ENCODE results near the gene SHC3. TPM values are rescaled to one million over a fixed set of nuclear protein-coding genes. Genes with fewer than 3 reads are reported as not detected.
A peak's percentile ranks its signal among the peaks of the same experiment; 100 is the strongest.

SHC3 gene
- total and polyA plus RNA-seq, 12 donors = 5.6 to 56.7 (median 20.9) TPM

DNA sequence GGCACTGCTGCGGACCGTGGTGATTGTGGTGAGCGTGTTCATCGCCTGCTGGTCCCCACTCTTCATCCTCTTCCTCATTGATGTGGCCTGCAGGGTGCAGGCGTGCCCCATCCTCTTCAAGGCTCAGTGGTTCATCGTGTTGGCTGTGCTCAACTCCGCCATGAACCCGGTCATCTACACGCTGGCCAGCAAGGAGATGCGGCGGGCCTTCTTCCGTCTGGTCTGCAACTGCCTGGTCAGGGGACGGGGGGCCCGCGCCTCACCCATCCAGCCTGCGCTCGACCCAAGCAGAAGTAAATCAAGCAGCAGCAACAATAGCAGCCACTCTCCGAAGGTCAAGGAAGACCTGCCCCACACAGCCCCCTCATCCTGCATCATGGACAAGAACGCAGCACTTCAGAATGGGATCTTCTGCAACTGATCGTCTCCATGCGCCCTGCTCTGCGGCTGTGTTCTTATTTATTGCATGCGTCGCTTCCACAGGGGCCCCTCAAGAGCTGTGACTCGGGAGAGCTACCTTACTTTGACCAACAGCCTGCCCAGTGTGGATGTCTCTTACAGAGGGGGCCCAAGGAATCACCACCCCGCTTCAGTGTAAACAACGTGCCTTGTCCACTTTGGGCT, 176.6 kb downstream of the SHC3 start:
- Histone ChIP-seq H3K36me3 (replicated peaks in 1 of 2) (no peaks in the 10 kb centered on the region), H3K9me3 (replicated peaks in 1 of 3) (no peaks in the 10 kb centered on the region), H3K4me1 (replicated peaks in 1 of 2) (peaks cover 5 to 46% of the 10 kb centered on the region in 2 donors), H3K27me3 (no peaks in the 10 kb centered on the region), H3K4me3 (no peak overlapping the region), H3K27ac (peak overlapping the region in 1 of 5 donors; percentile 68)
- TF ChIP-seq POLR2A (IDR thresholded peaks at IDR 0.05) = no peak
- TF ChIP-seq, protein P1, sequence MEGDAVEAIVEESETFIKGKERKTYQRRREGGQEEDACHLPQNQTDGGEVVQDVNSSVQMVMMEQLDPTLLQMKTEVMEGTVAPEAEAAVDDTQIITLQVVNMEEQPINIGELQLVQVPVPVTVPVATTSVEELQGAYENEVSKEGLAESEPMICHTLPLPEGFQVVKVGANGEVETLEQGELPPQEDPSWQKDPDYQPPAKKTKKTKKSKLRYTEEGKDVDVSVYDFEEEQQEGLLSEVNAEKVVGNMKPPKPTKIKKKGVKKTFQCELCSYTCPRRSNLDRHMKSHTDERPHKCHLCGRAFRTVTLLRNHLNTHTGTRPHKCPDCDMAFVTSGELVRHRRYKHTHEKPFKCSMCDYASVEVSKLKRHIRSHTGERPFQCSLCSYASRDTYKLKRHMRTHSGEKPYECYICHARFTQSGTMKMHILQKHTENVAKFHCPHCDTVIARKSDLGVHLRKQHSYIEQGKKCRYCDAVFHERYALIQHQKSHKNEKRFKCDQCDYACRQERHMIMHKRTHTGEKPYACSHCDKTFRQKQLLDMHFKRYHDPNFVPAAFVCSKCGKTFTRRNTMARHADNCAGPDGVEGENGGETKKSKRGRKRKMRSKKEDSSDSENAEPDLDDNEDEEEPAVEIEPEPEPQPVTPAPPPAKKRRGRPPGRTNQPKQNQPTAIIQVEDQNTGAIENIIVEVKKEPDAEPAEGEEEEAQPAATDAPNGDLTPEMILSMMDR (IDR thresholded peaks at IDR 0.05) = no peak
- 91 to 94% (median 93%) methylated on average over 26 to 27 of the region's 27 CpGs for WGBS, 4 donors
- DNase-seq = no peak
- intact Hi-C loops (cut with DNase I) = loop anchor here (2.0 to 5.0 kb wide), 2 partner anchors 405 to 410 kb away; no protein-coding TSS in a partner anchor

DNA sequence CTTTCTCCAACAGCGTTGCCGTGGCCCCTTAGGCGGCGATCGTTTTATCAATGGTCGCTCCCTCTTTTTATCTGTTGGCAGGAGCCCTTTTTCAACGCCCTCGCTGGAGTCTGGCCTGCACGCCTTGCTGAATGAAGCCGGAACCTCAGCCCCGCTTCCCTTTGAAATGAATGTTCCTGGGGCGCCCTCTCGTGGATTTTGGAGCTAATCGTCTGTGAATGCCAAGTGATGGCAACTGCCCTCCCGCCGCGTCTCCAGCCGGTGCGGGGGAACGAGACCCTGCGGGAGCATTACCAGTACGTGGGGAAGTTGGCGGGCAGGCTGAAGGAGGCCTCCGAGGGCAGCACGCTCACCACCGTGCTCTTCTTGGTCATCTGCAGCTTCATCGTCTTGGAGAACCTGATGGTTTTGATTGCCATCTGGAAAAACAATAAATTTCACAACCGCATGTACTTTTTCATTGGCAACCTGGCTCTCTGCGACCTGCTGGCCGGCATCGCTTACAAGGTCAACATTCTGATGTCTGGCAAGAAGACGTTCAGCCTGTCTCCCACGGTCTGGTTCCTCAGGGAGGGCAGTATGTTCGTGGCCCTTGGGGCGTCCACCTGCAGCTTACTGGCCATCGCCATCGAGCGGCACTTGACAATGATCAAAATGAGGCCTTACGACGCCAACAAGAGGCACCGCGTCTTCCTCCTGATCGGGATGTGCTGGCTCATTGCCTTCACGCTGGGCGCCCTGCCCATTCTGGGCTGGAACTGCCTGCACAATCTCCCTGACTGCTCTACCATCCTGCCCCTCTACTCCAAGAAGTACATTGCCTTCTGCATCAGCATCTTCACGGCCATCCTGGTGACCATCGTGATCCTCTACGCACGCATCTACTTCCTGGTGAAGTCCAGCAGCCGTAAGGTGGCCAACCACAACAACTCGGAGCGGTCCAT, 177.4 kb downstream of the SHC3 start:
- peak; percentile 89 to 97 (median 94) for DNase-seq

DNA sequence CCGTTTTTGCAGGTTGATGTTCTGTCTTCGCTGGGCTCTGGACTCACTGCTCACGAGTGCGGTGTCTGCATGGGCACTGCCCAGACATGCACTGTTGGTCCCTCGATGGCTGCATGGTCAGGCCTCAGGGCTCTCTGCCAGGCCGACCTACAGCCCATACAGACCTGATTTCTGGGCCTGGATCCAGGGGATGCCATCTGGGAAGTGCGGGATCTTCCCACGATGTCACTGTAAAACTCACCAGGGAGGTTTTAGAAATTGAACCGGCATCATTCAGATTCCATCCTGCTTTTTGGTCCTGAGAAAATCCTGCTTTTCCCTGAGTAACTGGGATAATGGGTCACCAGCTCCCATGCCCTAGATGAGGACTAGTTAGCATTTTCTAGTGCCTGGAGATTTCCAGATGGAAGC, 178.2 kb downstream of the SHC3 start:
- Histone ChIP-seq H3K27ac (peak overlapping the region in 3 of 5 donors; percentile 34 to 69 (median 68)), H3K9me3 (replicated peaks in 1 of 3) (no peaks in the 10 kb centered on the region), H3K36me3 (replicated peaks in 1 of 2) (peaks cover 0 to 4% of the 10 kb centered on the region in 2 donors), H3K27me3 (no peaks in the 10 kb centered on the region), H3K4me3 (no peak overlapping the region), H3K4me1 (replicated peaks in 1 of 2) (peaks cover 5 to 46% of the 10 kb centered on the region in 2 donors)
- intact Hi-C loops (cut with DNase I) = loop anchor here in 1 of 2 donors (5.0 kb wide), 1 partner anchor 408 kb away; no protein-coding TSS in a partner anchor
- WGBS, 4 donors = 73 to 84% (median 81%) methylated on average over 6 to 9 of the region's 9 CpGs
- peak in 1 of 7 donors; percentile 21 for DNase-seq
- TF ChIP-seq, protein P1 (IDR thresholded peaks at IDR 0.05) = no peak
- TF ChIP-seq POLR2A (IDR thresholded peaks at IDR 0.05) = no peak

More for the DNA sequence above, 177.4 kb downstream of the SHC3 start:
- intact Hi-C loops (cut with DNase I) = loop anchor here in 1 of 2 donors (5.0 kb wide), 1 partner anchor 409 kb away; no protein-coding TSS in a partner anchor
- peaks cover 5 to 43% of the 10 kb centered on the region in 2 donors for H3K4me1 ChIP-seq (replicated peaks in 1 of 2)
- 28 to 35% (median 31%) methylated on average over 31 to 52 of the region's 52 CpGs for WGBS, 4 donors
- no peak overlapping the region for H3K4me3 ChIP-seq
- no peak for TF ChIP-seq POLR2A (IDR thresholded peaks at IDR 0.05)
- TF ChIP-seq, protein P1 (IDR thresholded peaks at IDR 0.05) = peak; percentile 55 to 91 (median 86)
- H3K27ac ChIP-seq = peak overlapping the region in 3 of 5 donors; percentile 34 to 69 (median 68)
- H3K36me3 ChIP-seq (replicated peaks in 1 of 2) = peaks cover 0 to under 1% of the 10 kb centered on the region in 2 donors
- H3K27me3 ChIP-seq = no peaks in the 10 kb centered on the region
- H3K9me3 ChIP-seq (replicated peaks in 1 of 3) = no peaks in the 10 kb centered on the region

DNA sequence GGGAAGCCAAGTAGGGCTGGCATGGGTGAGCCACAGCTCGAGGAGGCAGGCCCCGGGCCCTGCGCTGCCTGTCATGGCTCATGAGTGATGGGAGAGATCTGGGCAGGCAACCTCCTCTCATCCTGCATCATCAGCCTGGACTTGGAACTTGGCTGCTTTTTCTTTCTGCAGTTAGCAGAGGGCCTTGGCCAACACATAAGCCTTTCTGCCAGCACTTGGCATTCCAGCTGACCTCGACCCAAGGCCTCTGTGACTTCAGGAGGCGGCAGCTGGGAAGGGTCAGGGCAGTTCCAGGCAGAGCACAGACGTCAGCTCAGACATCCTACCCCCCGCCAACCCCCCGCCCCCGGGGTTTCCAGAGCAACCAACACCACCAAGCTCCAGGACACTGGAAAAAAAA, 179.7 kb downstream of the SHC3 start:
- intact Hi-C loops (cut with DNase I) = no loop called here
- Histone ChIP-seq H3K27ac (peak overlapping the region; percentile 39 to 87 (median 67)), H3K4me1 (replicated peaks in 1 of 2) (peaks cover 11 to 58% of the 10 kb centered on the region in 2 donors)

More for the DNA sequence above, 179.7 kb downstream of the SHC3 start:
- Histone ChIP-seq H3K36me3 (replicated peaks in 1 of 2) (peaks cover 0 to 4% of the 10 kb centered on the region in 2 donors), H3K9me3 (replicated peaks in 1 of 3) (no peaks in the 10 kb centered on the region), H3K27me3 (no peaks in the 10 kb centered on the region), H3K4me3 (no peak overlapping the region)
- TF ChIP-seq, protein P1 (IDR thresholded peaks at IDR 0.05) = no peak
- no peak for TF ChIP-seq POLR2A (IDR thresholded peaks at IDR 0.05)
- peak; percentile 90 to 97 (median 96) for DNase-seq
- WGBS, 4 donors = 22 to 31% (median 23%) methylated on average over 4 to 9 of the region's 9 CpGs
